Posterior cingulate gyrus (tissue), 11 donors: ENCODE results near the gene ASAH2B.

ENCODE experiments used
- DNase-seq, 10 donors: peaks; one replicate each; pipeline versions ENCODE4 v3.0.0 to v3.0.0-alpha.2; 2020 to 2021; ENCODE audit warnings: mixed read lengths in 3 of 10
- intact Hi-C: fragments of 100-400 bp; cut with DNase I; formaldehyde crosslinking; loops from one replicate; pipeline ENCODE4 v1.15.1; 2023

Gene ASAH2B

DNA sequence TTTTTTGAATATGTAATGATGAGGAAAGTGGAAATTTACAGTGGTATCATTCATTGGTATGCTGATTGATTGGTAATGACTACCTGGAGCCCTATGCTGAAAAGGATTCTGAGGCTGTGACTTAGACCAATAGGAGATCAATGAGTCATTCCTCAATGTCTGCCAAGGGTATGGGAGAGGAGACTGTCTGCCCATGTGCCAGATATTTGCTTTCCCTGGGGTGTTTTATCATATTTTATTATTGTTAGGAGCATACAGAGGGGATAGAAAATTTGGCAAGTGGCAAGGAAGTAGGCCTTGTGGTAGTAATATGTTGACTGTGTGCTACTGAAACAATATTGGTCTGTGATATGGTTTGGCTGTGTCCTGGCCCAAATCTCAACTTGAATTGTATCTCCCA lies 54.8 kb downstream of the ASAH2B start:
- DNase-seq: no peak
- intact Hi-C loops: no loop called here

GRCh38 chr10:50796693-50797092 lies 57.0 kb downstream of the ASAH2B start:
- DNase-seq: no peak
- intact Hi-C loops: no loop called here

- intact Hi-C loops: no loop called here
- no peak for DNase-seq
These were observed 58.6 kb downstream of the ASAH2B start for GRCh38 chr10:50798297-50798696.

- no peak for DNase-seq
- intact Hi-C loops: no loop called here
These were observed 59.9 kb downstream of the ASAH2B start for GRCh38 chr10:50799595-50799994.

DNA sequence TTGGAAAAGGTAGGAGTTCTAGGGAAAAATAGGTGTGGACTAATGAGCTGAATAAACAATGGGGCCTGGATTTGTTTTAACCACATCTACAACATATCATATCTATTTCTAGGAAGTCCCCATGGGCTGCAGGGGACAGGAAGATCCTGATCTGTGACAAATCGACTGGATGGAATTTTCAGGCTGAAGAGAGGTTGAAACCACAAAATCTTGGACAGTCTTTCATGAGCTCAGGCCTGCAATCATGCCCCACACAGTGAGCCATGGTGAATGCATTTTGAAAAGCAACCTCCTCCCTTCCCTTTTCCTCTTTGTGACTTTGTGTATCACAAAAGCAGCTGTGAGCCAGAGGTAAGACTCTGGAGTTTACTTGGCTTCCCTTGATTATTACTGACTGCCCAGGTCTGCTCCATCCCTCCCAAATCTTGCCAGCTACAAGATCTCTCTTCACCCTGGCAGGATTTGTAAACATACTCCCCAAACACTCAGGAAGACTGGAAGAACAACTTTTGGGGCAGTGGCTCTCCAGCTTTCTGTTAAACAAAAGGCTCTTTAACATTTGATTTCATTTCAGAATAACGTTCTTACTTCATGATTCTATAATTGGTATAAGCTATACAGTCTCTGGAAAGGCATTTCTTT lies 66.4 kb downstream of the ASAH2B start:
- DNase-seq: no peak
- intact Hi-C loops: no loop called here

GRCh38 chr10:50807851-50808776 lies 68.4 kb downstream of the ASAH2B start:
- peak in 1 of 10 donors; percentile 67 for DNase-seq
- intact Hi-C loops: no loop called here
